GM19043 (cell line): ENCODE data around the gene S100P.

Source experiments
- ATAC-seq: cut with Tn5 transposase; IDR thresholded peaks from one replicate; pipeline ENCODE4 v1.9.1; 2021; ENCODE audit warnings: low read depth; ENCODE audit not compliant: unreplicated experiment

S100P gene

DNA sequence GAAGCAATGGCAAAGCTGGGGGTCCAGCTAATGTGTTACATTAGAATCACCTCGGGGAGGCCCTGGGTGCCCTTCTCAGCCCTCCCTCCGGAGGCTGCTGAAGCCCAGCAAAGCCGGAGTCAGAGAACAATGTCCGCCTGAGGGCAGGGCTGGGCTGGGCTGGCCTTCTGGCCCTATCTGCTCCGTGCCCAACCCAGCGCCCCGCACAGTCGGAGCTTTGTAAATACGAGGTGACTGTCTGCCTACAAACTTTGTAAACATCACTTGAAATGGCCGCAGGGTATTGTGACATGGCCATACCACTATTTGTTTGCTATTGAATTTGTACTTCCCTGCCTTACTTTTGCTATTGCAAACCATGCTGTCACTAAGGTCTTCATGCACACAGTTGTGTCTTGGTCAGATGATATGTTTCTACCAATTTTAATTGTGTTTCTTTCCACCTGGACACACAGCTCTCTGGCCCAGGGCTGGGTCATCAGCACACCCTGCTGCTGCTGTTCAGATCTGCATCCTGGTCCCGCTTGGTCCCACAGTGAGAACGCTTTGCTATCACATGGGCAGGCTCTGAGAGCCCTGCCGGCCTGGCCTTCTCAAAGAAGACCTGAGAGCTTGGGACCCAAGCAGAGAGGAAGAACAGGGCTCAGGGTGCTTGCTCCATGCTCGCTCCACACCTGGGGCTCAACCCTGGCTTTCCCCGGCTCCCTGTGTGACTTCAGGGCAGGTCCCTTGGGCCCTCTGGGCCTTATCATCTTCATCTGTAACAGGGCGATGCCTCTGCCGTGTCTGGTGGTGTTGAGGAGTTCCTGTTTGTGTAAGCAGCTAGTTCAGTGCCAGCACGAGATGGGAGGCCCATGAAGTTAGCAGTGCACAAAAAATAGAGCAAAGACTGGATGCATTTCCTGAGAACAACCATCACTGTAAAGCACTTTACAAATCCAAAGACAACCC is 2.3 kb downstream of the S100P start:
- no peak for ATAC-seq

GRCh38 chr4:6696611-6697010 is 2.9 kb downstream of the S100P start:
- no peak for ATAC-seq

- no peak for ATAC-seq
Observed at GRCh38 chr4:6697131-6697530, 3.5 kb downstream of the S100P start.

- ATAC-seq: no peak
Observed at GRCh38 chr4:6699388-6699787, 5.7 kb downstream of the S100P start.

DNA sequence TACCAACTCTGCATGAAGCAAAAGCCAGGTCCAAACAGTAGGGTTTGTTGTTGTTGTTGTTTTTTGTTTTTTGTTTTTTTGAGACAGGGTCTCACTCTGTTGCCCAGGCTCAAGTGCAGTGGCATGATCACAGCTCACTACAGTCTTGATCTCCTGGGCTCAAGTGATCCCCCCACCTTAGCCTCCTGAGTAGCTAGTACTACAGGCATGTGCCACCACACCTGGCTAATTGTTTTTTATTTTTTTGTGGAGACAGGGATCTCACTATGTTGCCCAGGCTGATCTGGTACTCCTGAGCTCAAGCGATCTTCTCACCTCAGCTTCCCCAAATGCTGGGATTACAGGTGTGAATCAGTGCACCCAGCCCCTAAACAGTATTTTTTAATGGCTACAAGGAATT is 6.2 kb downstream of the S100P start:
- no peak for ATAC-seq

GRCh38 chr4:6701371-6701770 is 7.7 kb downstream of the S100P start:
- ATAC-seq: no peak

DNA sequence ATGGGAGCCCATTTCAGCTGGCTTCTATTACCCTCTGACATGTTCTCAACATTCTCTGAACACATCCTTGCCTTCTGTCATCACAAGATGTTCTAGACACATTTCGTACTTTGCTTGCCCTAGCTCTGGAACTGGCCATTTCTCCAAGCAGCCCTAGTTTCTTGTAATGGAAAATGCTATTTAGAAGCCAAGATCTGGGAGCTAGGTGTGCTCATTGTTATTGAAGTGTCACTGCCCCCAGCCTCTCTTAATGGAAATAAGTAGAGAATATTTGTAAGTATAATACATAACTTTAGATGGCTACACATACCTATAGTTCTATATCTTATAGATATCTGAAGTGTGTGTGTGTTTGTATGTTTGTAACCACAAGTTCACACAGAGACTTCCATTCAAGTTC is 9.1 kb downstream of the S100P start:
- no peak for ATAC-seq

- no peak for ATAC-seq
Observed at GRCh38 chr4:6703786-6704185, 10.1 kb downstream of the S100P start.

GRCh38 chr4:6705646-6706045 is 12.0 kb downstream of the S100P start:
- no peak for ATAC-seq

- no peak for ATAC-seq
Observed at GRCh38 chr4:6706173-6706572, 12.5 kb downstream of the S100P start.

DNA sequence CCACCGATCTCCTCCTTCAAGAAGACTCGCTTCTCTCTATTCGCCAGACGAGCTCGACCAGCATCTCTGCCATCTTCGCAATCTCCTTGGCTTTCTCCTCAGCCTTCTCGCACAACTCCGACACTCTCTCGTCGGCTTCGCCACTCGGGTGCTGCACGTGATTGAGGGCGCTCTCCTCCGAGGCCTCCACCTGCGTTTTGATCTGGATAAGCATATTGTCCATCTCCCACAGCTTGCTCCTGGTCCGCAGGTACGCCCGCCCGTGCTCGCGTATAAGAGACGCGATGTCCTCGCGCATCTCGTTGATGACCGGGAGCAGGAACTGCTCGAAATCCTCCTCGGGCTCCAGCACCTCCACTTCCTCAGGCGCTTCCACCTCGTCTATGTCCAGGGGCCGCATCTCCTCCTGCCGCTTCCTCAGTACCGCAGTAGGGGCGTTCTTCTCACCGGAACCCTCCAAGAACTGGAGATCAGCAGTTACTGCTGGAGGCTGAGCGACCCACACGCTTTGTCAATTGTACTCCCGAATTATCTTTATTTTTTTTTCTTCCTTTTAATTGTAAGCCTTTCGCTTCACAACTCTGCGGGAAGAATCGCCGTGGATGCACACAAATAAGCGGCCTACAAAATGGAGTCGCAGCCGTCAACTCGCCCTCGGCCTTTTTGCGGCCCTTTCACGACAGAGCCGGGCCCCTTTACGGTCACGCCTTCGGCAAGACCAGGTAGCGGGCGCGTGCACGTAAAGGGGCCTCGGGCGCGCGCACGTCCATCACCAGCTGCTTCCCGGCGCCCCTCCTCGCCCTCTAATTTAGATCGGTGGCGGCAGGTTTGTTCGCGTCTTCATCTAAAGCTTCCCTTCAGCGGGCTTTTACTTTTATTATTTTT is 15.8 kb downstream of the S100P start, which contains the start of gene MRFAP1L1:
Gene MRFAP1L1, minus strand, starts transcription at position 636 of the 885 bp plus-strand sequence. Its CDS starts 236 bp downstream, at position 400.
- peak; percentile 66 for ATAC-seq

GRCh38 chr4:6710282-6710681 is 16.6 kb downstream of the S100P start:
- ATAC-seq: no peak

DNA sequence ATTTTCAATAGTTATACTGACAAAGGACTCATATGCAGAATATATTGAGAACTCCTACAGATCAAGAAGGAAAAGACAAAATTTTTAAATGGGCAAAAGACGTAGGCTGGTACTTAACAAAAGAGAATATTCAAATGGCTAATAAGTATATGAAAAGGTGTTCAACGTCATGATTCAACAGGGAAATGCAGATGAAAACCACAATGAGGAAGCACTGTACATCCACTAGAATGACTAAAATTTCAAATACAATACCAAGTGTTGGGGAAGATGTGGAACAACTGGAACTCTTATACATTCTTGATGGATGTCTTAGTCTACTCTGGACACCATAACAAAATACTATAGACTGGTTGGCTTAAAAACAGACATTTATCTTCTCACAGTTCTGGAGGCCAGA is 17.3 kb downstream of the S100P start:
- ATAC-seq: no peak

DNA sequence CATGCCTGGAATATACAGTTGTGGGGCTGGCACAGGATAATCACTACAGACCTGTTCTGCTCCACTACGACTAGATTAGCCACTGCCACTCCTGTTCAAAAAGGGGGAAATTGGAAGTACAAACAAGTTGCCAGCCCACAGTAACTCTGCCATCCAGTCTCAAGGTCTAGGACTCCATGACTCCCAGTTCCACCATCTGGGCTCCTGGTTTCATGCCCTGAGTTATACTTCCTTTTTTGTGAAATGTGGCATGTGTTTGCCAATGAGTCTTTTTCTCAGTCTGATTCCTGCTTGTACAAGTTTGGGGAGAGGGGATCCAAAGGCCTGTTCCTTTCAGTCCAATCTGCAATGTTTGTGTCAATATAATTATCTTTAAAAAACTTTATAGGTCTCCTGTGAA is 21.3 kb downstream of the S100P start:
- ATAC-seq: no peak

- no peak for ATAC-seq
Observed at GRCh38 chr4:6715704-6716017, 22.0 kb downstream of the S100P start.

DNA sequence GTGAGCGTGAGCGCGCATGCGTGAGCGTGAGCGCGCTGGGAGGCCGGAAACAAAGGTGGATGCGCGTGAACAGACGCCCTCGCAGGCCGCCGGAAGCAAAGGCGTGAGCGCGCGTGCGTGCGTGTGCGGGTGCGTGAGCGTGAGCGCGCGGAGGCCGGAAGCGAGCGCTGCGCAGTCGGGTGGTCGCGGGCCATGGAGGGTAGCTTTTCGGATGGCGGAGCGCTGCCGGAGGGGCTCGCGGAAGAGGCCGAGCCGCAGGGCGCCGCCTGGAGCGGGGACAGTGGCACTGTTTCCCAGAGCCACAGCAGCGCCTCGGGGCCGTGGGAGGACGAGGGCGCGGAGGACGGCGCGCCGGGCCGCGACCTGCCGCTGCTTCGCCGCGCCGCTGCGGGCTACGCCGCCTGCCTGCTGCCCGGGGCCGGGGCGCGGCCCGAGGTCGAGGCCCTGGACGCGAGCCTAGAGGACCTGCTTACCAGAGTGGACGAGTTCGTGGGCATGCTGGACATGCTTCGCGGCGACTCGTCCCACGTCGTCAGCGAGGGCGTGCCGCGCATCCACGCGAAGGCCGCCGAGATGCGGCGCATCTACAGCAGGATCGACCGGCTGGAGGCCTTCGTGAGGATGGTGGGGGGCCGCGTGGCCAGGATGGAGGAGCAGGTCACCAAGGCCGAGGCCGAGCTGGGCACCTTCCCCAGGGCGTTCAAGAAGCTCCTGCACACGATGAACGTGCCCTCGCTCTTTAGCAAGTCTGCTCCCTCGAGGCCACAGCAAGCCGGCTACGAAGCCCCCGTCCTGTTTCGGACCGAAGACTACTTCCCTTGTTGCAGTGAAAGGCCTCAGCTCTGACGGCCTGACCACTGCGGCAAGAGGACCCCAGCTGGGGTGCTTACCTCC is 22.6 kb downstream of the S100P start, which contains the start of gene BLOC1S4:
Gene BLOC1S4, plus strand, starts transcription at position 157 of the 894 bp plus-strand sequence. Its CDS starts 36 bp downstream, at position 193.
- ATAC-seq: peak; percentile 73

GRCh38 chr4:6716958-6717655 is 23.4 kb downstream of the S100P start:
- ATAC-seq: no peak

DNA sequence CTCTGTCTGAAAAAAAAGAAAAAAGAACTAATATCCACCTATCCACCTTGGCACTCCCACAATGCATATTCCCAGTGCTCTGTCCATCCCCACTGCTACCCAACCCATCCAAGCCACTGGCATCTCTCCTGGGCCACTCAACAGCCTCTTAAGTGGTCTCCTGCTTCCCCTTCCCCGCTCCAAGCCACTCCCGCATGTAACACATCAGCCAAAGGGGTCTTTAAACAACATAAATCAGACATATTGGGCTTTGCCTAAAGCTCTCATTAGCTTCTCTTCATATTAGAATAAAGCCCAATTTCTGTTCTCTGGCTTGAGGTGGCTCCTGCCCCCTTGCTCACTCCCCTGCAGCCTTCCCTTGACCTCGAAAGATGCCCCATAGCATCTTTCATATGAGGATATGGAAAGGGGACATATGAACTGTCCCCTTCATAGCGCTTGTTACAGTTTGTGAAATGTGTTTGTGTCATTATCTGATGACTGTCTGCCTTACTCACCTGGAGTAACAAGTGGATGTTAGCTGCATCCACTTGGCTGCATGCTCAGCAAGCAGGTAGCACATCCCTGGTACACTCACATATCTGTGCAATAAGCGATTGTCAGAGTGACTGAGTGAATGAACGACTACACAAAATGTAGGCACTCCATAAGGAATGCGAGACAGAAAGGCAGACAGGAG is 25.4 kb downstream of the S100P start:
- no peak for ATAC-seq

DNA sequence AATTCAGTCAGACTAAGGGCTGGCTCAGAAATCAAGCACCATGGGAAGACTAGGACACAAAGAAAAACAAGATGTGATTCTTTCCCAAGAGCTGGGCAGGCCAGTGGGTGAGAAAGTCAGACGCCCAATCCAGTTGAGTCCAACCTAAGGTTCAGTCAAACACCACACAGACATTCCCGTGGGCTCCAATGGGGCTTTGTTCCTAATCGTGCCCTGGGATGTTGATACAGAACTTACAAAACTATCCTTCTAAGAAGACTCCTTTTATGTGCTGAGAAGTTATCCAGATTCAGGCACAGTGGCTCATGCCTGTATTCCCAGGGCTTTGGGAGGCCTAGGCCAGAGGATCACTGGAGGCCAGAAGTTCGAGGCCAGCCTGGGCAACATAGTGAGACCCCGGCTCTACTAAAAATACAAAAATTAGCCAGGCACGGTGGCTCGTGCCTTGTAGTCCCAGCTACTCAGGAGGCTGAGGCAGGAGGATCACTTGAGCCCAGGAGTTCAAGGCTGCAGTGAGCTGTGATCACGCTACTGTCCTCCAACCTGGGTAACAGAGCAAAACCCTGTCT is 26.0 kb downstream of the S100P start:
- no peak for ATAC-seq
